Left ventricle myocardium inferior (tissue), 1 donor: Measurements from ENCODE around the gene ATAD1. TPM values are rescaled to one million over a fixed set of nuclear protein-coding genes. Genes with fewer than 3 reads are reported as not detected.

ENCODE experiments used
- DNase-seq: peaks from one replicate; pipeline ENCODE4 v3.0.0-alpha.2; 2020
- H3K27ac ChIP-seq: fragments of 200-600 bp; replicated peaks from 2 replicates; pipeline ENCODE4 v1.8.0; 2021
- H3K27me3 ChIP-seq: fragments of 200-600 bp; 2 replicates; pipeline ENCODE4 v1.8.0; 2021; ENCODE audit warnings: low read depth
- H3K36me3 ChIP-seq: fragments of 200-600 bp; 2 replicates; pipeline ENCODE4 v1.8.0; 2021
- H3K4me1 ChIP-seq: fragments of 200-600 bp; 2 replicates; pipeline ENCODE4 v1.8.0; 2021
- H3K4me3 ChIP-seq: fragments of 200-600 bp; 2 replicates; pipeline ENCODE4 v1.8.0; 2021; ENCODE audit warnings: mild to moderate bottlenecking, moderate library complexity
- H3K9me3 ChIP-seq: fragments of 200-600 bp; replicated peaks from 2 replicates; pipeline ENCODE4 v1.8.0; 2021
- CTCF ChIP-seq: fragments of 200-600 bp; IDR thresholded peaks from 2 replicates; pipeline ENCODE4 v1.8.0; 2021; ENCODE audit warnings: antibody characterized with exemption, mild to moderate bottlenecking, borderline replicate concordance
- intact Hi-C: fragments of 100-400 bp; cut with micrococcal nuclease; formaldehyde crosslinking; loops from one replicate; pipeline ENCODE4 v1.11.0; 2022
- total RNA-seq: library from RNA; stranded (reverse); fragmentation: NEBNext Ultra II Directional; extraction: Animal tissue kit (Norgen Biotek cat#: 25700); gene quantifications from one replicate; pipeline ENCODE4 v1.2.1, GENCODE V29; 2021
- donor health status: DM: no; HTN: yes; CAD: no; lungs with severe emphysema.

ATAD1 gene
- total RNA-seq, 1 donor from 2014 or later = 93.2 TPM

DNA sequence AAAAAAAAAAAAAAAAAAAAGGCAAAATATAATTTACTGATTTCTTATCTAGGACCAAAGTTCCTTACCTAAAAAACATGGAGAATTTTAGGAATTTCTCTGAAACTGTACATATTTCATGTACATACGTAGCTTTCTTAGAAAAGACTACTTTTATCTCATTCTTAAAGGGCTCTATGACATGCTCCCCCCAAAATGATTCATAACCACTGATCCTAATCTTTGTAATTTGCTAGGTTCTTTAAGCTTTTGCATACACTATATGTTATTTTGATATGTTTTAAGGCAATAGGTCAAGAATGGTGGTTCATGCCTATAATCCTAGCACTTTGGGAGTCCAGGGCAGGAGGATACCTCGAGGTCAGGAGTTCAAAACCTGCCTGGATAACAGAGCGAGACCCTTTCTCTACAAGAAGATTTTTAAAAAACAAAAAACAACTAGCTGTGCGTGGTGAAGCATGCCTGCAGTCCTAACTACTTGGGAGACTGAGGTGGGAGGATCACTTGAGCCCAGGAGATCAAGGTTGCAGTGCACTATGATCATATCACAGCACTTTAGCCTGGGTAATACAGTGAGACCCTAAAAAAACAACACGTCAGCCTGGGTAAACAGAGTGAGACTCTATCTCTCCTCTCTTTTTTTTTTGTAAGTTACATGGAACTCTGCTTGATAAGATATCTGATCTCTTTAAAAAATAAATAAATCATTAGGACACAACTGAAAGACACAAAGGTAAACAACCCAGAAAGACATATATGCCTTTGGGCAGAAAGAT is 54.8 kb downstream of the ATAD1 start:
- H3K27me3 ChIP-seq = no peaks in the 10 kb centered on the region
- H3K4me1 ChIP-seq = peaks cover 15% of the 10 kb centered on the region
- H3K9me3 ChIP-seq = no peaks in the 10 kb centered on the region
- DNase-seq = no peak
- H3K4me3 ChIP-seq = no peak overlapping the region
- TF ChIP-seq CTCF = no peak
- peaks cover 46% of the 10 kb centered on the region for H3K36me3 ChIP-seq
- intact Hi-C loops = no loop called here
- H3K27ac ChIP-seq = no peak overlapping the region

DNA sequence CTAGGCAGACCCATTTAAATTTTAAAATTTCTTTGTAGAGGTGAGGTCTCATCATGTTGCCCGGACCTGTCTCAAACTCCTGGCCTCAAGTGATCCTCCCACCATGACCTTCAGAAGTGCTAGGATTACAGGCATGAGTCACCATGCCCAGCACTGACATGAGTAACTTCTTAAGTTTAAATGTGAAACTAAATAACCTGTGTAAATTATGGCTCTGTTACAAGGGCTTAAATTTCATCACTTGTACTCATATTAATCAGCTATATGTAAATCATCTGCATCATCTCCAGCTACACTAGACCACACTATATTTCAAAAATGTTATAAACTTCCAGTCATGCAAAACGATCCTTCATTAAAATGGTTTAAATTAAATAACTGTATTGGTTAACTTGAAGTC is 56.1 kb downstream of the ATAD1 start:
- Histone ChIP-seq H3K4me3 (no peak overlapping the region), H3K36me3 (peaks cover 33% of the 10 kb centered on the region), H3K9me3 (no peaks in the 10 kb centered on the region), H3K27ac (no peak overlapping the region), H3K4me1 (peaks cover 28% of the 10 kb centered on the region), H3K27me3 (no peaks in the 10 kb centered on the region)
- DNase-seq = no peak
- no peak for TF ChIP-seq CTCF
- intact Hi-C loops = no loop called here

- H3K36me3 ChIP-seq = peaks cover 32% of the 10 kb centered on the region
- no peaks in the 10 kb centered on the region for H3K27me3 ChIP-seq
- H3K27ac ChIP-seq = no peak overlapping the region
- H3K9me3 ChIP-seq = no peaks in the 10 kb centered on the region
- H3K4me3 ChIP-seq = no peak overlapping the region
- no peak for TF ChIP-seq CTCF
- peaks cover 28% of the 10 kb centered on the region for H3K4me1 ChIP-seq
- DNase-seq = no peak
- intact Hi-C loops = no loop called here
Observed at GRCh38 chr10:87761153-87761552, 56.9 kb downstream of the ATAD1 start.

GRCh38 chr10:87760195-87760905 is 57.7 kb downstream of the ATAD1 start:
- Histone ChIP-seq H3K9me3 (no peaks in the 10 kb centered on the region), H3K4me1 (peaks cover 28% of the 10 kb centered on the region), H3K36me3 (peaks cover 32% of the 10 kb centered on the region), H3K27ac (no peak overlapping the region), H3K4me3 (no peak overlapping the region), H3K27me3 (no peaks in the 10 kb centered on the region)
- DNase-seq = no peak
- no peak for TF ChIP-seq CTCF
- intact Hi-C loops = no loop called here

DNA sequence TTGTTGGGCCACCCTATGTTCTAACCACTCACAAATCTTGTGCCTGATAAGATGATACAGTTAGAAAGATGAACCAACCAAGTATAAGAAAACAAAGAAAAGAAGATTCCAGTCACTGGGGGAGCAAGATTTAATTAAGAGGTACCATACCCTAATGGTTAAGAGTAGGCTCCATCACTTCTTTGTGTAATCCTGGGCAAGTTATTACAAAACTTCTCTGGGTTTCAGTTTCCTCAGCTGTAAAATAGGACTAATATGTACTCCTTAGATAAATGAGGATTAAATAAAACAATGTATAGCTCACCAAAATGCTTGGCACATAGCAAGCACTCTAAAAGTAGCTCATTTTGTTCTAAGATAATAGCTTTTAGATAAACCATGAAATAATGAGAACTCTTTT is 58.5 kb downstream of the ATAD1 start:
- H3K9me3 ChIP-seq = no peaks in the 10 kb centered on the region
- H3K4me1 ChIP-seq = peaks cover 28% of the 10 kb centered on the region
- peaks cover 36% of the 10 kb centered on the region for H3K36me3 ChIP-seq
- no peak for TF ChIP-seq CTCF
- no peaks in the 10 kb centered on the region for H3K27me3 ChIP-seq
- DNase-seq = no peak
- no peak overlapping the region for H3K27ac ChIP-seq
- intact Hi-C loops = no loop called here
- H3K4me3 ChIP-seq = no peak overlapping the region
